HG03025 (cell line): Measurements from ENCODE around the gene DISP3.

Experiments used
- ATAC-seq: cut with Tn5 transposase; IDR thresholded peaks from one replicate; pipeline ENCODE4 v1.9.1; 2021; ENCODE audit warnings: mild to moderate bottlenecking, moderate library complexity; ENCODE audit not compliant: unreplicated experiment, low FRiP score

DISP3 gene

GRCh38 chr1:11505591-11506538 is 26.9 kb downstream of the DISP3 start:
- no peak for ATAC-seq

GRCh38 chr1:11507309-11507708 is 28.4 kb downstream of the DISP3 start:
- no peak for ATAC-seq

DNA sequence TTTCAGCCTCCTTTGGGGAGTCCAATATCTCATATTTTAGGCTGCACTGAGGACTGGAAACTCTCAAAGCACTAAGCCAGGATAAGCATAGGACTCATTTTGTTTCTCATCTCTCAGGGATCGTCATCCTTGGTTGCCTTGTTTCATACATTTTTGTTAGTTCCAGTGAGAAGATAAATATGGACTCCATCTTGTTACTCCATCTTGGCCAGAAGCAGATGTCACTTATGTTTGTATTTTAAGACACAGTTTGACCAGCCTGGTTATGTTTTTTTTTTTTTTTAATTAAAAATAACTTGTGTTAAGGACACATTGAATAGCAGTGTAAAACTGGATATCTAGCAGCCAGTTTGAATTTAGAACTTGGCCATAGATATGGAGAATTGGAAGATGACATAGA is 34.7 kb downstream of the DISP3 start:
- no peak for ATAC-seq

- ATAC-seq: no peak
Observed at GRCh38 chr1:11514366-11514765, 35.4 kb downstream of the DISP3 start.

- ATAC-seq: no peak
Observed at GRCh38 chr1:11515368-11516300, 36.7 kb downstream of the DISP3 start.

- ATAC-seq: no peak
Observed at GRCh38 chr1:11516961-11517635, 38.1 kb downstream of the DISP3 start.

- ATAC-seq: no peak
Observed at GRCh38 chr1:11518016-11518701, 39.2 kb downstream of the DISP3 start.

DNA sequence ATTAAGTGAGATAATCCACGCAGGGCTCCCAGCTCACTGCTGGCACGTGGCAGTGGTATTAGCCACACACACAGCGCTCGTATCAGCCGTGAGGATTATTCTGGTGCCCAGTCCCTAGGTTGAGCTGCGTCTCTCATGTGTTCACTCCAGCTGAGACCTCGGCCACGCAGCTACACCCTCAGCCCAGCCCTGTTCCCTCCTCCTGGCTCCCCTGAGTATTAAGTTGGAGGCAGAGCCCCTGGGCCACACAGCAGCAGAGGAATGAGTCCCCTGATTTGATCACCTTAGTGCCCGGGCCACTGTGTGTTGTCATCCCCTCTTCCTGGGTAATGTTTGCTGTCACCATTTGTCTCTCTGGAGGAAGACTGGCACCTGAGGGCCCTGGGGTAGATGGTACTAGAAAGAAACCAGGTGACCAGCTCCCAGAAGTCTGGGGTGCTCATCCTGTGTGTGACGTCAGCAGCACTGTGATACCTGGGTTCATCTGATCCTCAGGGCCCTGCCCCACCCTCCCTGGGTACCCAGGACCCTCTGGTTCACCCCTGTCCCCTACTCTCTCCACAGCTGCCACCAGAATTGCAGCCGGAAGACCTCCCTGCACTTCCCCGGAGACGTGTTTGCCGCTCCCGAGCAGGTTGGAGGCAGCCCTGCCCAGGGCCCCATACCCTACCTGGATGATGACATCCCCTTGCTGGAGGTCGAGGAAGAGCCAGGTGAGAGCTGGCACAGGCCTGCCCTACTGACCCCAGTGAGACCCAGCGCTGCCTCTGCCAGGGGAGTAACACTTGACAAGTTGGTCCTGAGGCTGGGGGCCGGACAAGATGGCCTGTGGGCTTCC is 40.1 kb downstream of the DISP3 start:
- ATAC-seq: no peak

DNA sequence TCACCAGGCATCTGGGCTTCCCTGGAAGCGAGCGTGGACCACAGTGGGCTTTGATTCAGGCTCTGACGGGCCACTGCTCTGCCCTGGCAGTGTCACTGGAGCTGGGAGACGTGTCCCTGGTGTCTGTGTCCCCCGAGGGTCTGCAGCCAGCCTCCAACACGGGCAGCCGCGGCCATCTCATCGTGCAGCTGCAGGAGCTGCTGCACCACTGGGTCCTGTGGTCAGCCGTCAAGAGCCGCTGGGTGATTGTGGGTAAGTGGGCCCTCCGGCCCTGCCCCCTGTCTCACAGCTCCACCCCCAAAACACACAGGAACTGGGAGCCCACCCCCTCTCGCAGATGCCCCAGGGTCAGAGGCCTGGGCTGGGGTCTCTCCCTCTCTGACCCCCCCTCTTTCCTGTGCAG is 40.7 kb downstream of the DISP3 start:
- no peak for ATAC-seq

- ATAC-seq: no peak
Observed at GRCh38 chr1:11520531-11521233, 41.7 kb downstream of the DISP3 start.

GRCh38 chr1:11521582-11522399 is 42.8 kb downstream of the DISP3 start:
- ATAC-seq: no peak

DNA sequence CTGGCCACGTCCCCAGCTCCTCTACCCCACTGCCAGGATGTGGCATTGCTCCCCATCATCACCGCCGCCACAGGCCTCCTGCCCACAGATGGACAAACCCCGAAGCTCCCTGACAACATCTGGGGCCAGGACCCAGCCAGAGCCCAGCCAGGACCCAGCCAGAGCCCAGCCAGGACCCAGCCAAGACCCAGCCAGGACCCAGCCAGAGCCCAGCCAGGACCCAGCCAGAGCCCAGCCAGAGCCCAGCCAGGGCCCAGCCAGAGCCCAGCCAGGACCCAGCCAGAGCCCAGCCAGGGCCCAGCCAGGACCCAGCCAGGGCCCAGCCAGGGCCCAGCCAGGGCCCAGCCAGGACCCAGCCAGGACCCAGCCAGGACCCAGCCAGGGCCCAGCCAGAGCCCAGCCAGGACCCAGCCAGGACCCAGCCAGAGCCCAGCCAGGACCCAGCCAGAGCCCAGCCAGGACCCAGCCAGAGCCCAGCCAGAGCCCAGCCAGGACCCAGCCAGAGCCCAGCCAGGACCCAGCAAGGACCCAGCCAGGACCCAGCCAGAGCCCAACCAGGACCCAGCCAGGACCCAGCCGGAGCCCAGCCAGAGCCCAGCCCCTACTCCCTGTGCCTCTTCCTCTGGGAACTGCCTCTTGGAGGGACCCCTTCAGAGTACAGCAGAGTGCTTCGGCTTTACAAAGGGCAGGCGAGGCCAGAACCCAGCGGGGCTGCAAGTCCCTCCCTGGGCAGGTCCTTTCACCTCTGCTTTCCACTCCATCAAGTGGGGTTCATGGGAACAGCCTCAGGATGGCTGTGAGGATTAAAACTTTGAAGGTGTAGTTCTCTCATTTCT is 43.7 kb downstream of the DISP3 start:
- ATAC-seq: no peak

GRCh38 chr1:11523261-11523660 is 44.3 kb downstream of the DISP3 start:
- ATAC-seq: no peak

- ATAC-seq: no peak
Observed at GRCh38 chr1:11523746-11524464, 45.0 kb downstream of the DISP3 start.

- ATAC-seq: no peak
Observed at GRCh38 chr1:11524465-11525150, 45.7 kb downstream of the DISP3 start.

GRCh38 chr1:11525151-11525505 is 46.2 kb downstream of the DISP3 start:
- no peak for ATAC-seq
